Neuronal stem cell (in vitro differentiated cells): ENCODE results near the gene CCDC127.

ENCODE experiments used
- DNase-seq: peaks from one replicate; pipeline ENCODE4 v3.0.0-alpha.2; 2013; ENCODE audit warnings: low spot score
- H2AFZ ChIP-seq: one replicate; pipeline ENCODE4 v1.6.1; 2013; ENCODE audit warnings: mild to moderate bottlenecking, low read length, inconsistent platforms
- H2AK5ac ChIP-seq: 2 replicates; pipeline ENCODE4 v1.6.1; 2013; ENCODE audit warnings: low read depth, mild to moderate bottlenecking, inconsistent platforms, low read length, moderate library complexity, mixed read lengths
- H2BK120ac ChIP-seq: 2 replicates; pipeline ENCODE4 v1.6.1; 2013; ENCODE audit warnings: low read depth, mild to moderate bottlenecking, inconsistent platforms, low read length, moderate library complexity, mixed read lengths
- H2BK12ac ChIP-seq: one replicate; pipeline ENCODE4 v1.6.1; 2013; ENCODE audit warnings: low read length, inconsistent platforms
- H2BK15ac ChIP-seq: 2 replicates; pipeline ENCODE4 v1.6.1; 2013; ENCODE audit warnings: mild to moderate bottlenecking, low read length, inconsistent platforms, mixed read lengths
- H2BK5ac ChIP-seq: one replicate; pipeline ENCODE4 v1.6.1; 2013; ENCODE audit warnings: inconsistent platforms, mild to moderate bottlenecking, low read length, moderate library complexity
- H3K14ac ChIP-seq: one replicate; pipeline ENCODE4 v1.6.1; 2013; ENCODE audit warnings: low read length, inconsistent platforms
- H3K18ac ChIP-seq: 2 replicates; pipeline ENCODE4 v1.6.1; 2013; ENCODE audit warnings: low read length, inconsistent platforms
- H3K23ac ChIP-seq: 2 replicates; pipeline ENCODE4 v1.6.1; 2013; ENCODE audit warnings: low read depth, mild to moderate bottlenecking, mixed read lengths, low read length, inconsistent platforms; ENCODE audit not compliant: poor library complexity
- H3K27ac ChIP-seq: replicated peaks from 3 replicates; pipeline ENCODE4 v1.5.1; 2013; ENCODE audit warnings: low read length, inconsistent platforms
- H3K27me3 ChIP-seq, 3 experiments: 2 replicates each; pipeline ENCODE4 v1.6.1; 2013; ENCODE audit warnings: low read length in 3 of 3, mild to moderate bottlenecking in 2 of 3, inconsistent platforms in 1 of 3, low read depth in 1 of 3, mixed read lengths in 1 of 3, moderate library complexity in 1 of 3; ENCODE audit not compliant: control insufficient read depth in 3 of 3, insufficient read depth in 3 of 3
- H3K36me3 ChIP-seq, 2 donors: replicated peaks in 1 of 2; 2 replicates each; pipeline ENCODE4 v1.6.1; 2013; ENCODE audit warnings: low read length in 2 of 2; ENCODE audit not compliant: control insufficient read depth in 2 of 2, insufficient read depth in 2 of 2
- H3K4ac ChIP-seq: 2 replicates; pipeline ENCODE4 v1.6.1; 2013; ENCODE audit warnings: inconsistent platforms, mild to moderate bottlenecking, low read length, moderate library complexity
- H3K4me1 ChIP-seq, 2 donors: 1 replicate in 1 of 2; 2 replicates in 1 of 2; pipeline ENCODE4 v1.6.1; 2013; ENCODE audit warnings: low read length in 2 of 2, low read depth in 1 of 2; ENCODE audit not compliant: control insufficient read depth in 2 of 2, insufficient read depth in 1 of 2
- H3K4me2 ChIP-seq: one replicate; pipeline ENCODE4 v1.6.1; 2013; ENCODE audit warnings: mild to moderate bottlenecking, low read length, inconsistent platforms; ENCODE audit not compliant: insufficient read depth, poor library complexity, severe bottlenecking
- H3K4me3 ChIP-seq, 2 donors: 2 replicates each; pipeline ENCODE4 v1.5.1; 2013; ENCODE audit warnings: low read length in 2 of 2, mild to moderate bottlenecking in 2 of 2, inconsistent platforms in 1 of 2, moderate library complexity in 1 of 2
- H3K79me1 ChIP-seq: one replicate; pipeline ENCODE4 v1.6.1; 2013; ENCODE audit warnings: low read depth, mild to moderate bottlenecking, inconsistent platforms, low read length, moderate library complexity
- H3K9ac ChIP-seq: one replicate; pipeline ENCODE4 v1.6.1; 2013; ENCODE audit warnings: mild to moderate bottlenecking, low read depth, low read length, inconsistent platforms; ENCODE audit not compliant: poor library complexity
- H3K9me3 ChIP-seq, 2 donors: replicated peaks in 1 of 2; 2 replicates each; pipeline versions ENCODE3 to v1.6.1; 2013; ENCODE audit warnings: low read length in 2 of 2, mild to moderate bottlenecking in 2 of 2, inconsistent platforms in 1 of 2, low read depth in 1 of 2, mixed read lengths in 1 of 2, moderate library complexity in 1 of 2; ENCODE audit not compliant: control insufficient read depth in 2 of 2, insufficient read depth in 1 of 2
- H4K8ac ChIP-seq: one replicate; pipeline ENCODE4 v1.6.1; 2013; ENCODE audit warnings: low read depth, mild to moderate bottlenecking, inconsistent platforms, low read length, moderate library complexity
- H4K91ac ChIP-seq: one replicate; pipeline ENCODE4 v1.6.1; 2013; ENCODE audit warnings: low read length, low read depth, mild to moderate bottlenecking, inconsistent platforms; ENCODE audit not compliant: poor library complexity
- WGBS, 2 donors: extraction: QIAGEN DNeasy Blood & Tissue Kit; methylation state at CpG; one replicate each; pipeline ENCODE4 v1.1.7; 2013; ENCODE audit warnings: missing lambda C conversion rate in 2 of 2, mixed read lengths in 1 of 2; ENCODE audit not compliant: insufficient read length in 2 of 2, insufficient replicate concordance in 1 of 2; ENCODE audit errors: extremely low coverage in 2 of 2; 5-methylcytosine and 5-hydroxymethylcytosine counted together

The CCDC127 gene

GRCh38 chr5:174291-174600 lies 43.7 kb downstream of the CCDC127 start:
- H3K36me3 ChIP-seq, result peaks cover 12 to 39% of the 10 kb centered on the region in 2 donors
- no peak overlapping the region for H3K18ac ChIP-seq
- no peak overlapping the region for H2BK12ac ChIP-seq
- no peak overlapping the region for H3K4me3 ChIP-seq
- H4K91ac ChIP-seq, result no peak overlapping the region
- no peak overlapping the region for H3K27ac ChIP-seq
- no peak overlapping the region for H3K4ac ChIP-seq
- H3K23ac ChIP-seq, result no peak overlapping the region
- no peak for DNase-seq
- H4K8ac ChIP-seq, result no peak overlapping the region
- no peak overlapping the region for H3K14ac ChIP-seq
- H3K9me3 ChIP-seq, result no peaks in the 10 kb centered on the region
- H2AFZ ChIP-seq, result no peak overlapping the region
- H3K79me1 ChIP-seq, result no peaks in the 10 kb centered on the region
- no peak overlapping the region for H2AK5ac ChIP-seq
- WGBS, 2 donors, result no CpG with 5 or more reads among the region's 5 CpGs
- H3K9ac ChIP-seq, result no peak overlapping the region
- H3K4me2 ChIP-seq, result no peak overlapping the region
- peaks cover 0 to 25% of the 10 kb centered on the region in 2 donors for H3K4me1 ChIP-seq
- H2BK15ac ChIP-seq, result no peak overlapping the region
- H3K27me3 ChIP-seq, result no peaks in the 10 kb centered on the region
- H2BK5ac ChIP-seq, result no peak overlapping the region
- no peak overlapping the region for H2BK120ac ChIP-seq

GRCh38 chr5:173392-174290 lies 44.3 kb downstream of the CCDC127 start:
- no peak overlapping the region for H4K8ac ChIP-seq
- H3K27me3 ChIP-seq, result no peaks in the 10 kb centered on the region
- peak overlapping the region; percentile 37 for H3K23ac ChIP-seq
- H3K27ac ChIP-seq, result no peak overlapping the region
- WGBS, 2 donors, result no CpG with 5 or more reads among the region's 22 CpGs
- peaks cover 0 to 30% of the 10 kb centered on the region in 2 donors for H3K4me1 ChIP-seq
- peak overlapping the region; percentile 24 for H2BK12ac ChIP-seq
- no peak overlapping the region for H3K9ac ChIP-seq
- H2BK15ac ChIP-seq, result no peak overlapping the region
- H3K4ac ChIP-seq, result no peak overlapping the region
- no peak overlapping the region for H3K4me2 ChIP-seq
- H3K4me3 ChIP-seq, result no peak overlapping the region
- H2AK5ac ChIP-seq, result no peak overlapping the region
- no peaks in the 10 kb centered on the region for H3K9me3 ChIP-seq
- H3K79me1 ChIP-seq, result no peaks in the 10 kb centered on the region
- H2BK120ac ChIP-seq, result no peak overlapping the region
- peaks cover 12 to 38% of the 10 kb centered on the region in 2 donors for H3K36me3 ChIP-seq
- H4K91ac ChIP-seq, result no peak overlapping the region
- H3K14ac ChIP-seq, result no peak overlapping the region
- H3K18ac ChIP-seq, result no peak overlapping the region
- no peak overlapping the region for H2AFZ ChIP-seq
- no peak for DNase-seq
- H2BK5ac ChIP-seq, result no peak overlapping the region

- no peaks in the 10 kb centered on the region for H3K79me1 ChIP-seq
- no peak overlapping the region for H3K14ac ChIP-seq
- no CpG with 5 or more reads among the region's 17 CpGs for WGBS, 2 donors
- no peak overlapping the region for H3K4me2 ChIP-seq
- H3K27me3 ChIP-seq, result no peaks in the 10 kb centered on the region
- peaks cover 0 to 34% of the 10 kb centered on the region in 2 donors for H3K4me1 ChIP-seq
- no peak for DNase-seq
- no peak overlapping the region for H3K4me3 ChIP-seq
- H4K8ac ChIP-seq, result no peak overlapping the region
- H2BK12ac ChIP-seq, result no peak overlapping the region
- no peak overlapping the region for H2BK15ac ChIP-seq
- H3K9me3 ChIP-seq, result no peaks in the 10 kb centered on the region
- H3K23ac ChIP-seq, result no peak overlapping the region
- no peak overlapping the region for H3K18ac ChIP-seq
- no peak overlapping the region for H3K9ac ChIP-seq
- H4K91ac ChIP-seq, result no peak overlapping the region
- no peak overlapping the region for H2AK5ac ChIP-seq
- H2BK120ac ChIP-seq, result no peak overlapping the region
- H2AFZ ChIP-seq, result no peak overlapping the region
- no peak overlapping the region for H3K27ac ChIP-seq
- peaks cover 12 to 37% of the 10 kb centered on the region in 2 donors for H3K36me3 ChIP-seq
- H3K4ac ChIP-seq, result no peak overlapping the region
- no peak overlapping the region for H2BK5ac ChIP-seq
Observed at GRCh38 chr5:172841-173251, 45.1 kb downstream of the CCDC127 start.

- Histone ChIP-seq H3K4me1 (peaks cover 0 to 36% of the 10 kb centered on the region in 2 donors), H2BK12ac (no peak overlapping the region), H3K4ac (no peak overlapping the region), H3K27me3 (no peaks in the 10 kb centered on the region), H2BK120ac (no peak overlapping the region), H3K18ac (no peak overlapping the region), H2BK15ac (no peak overlapping the region), H3K79me1 (no peaks in the 10 kb centered on the region), H3K9ac (no peak overlapping the region), H2AK5ac (no peak overlapping the region), H4K8ac (no peak overlapping the region), H3K4me3 (no peak overlapping the region), H3K27ac (no peak overlapping the region), H3K4me2 (no peak overlapping the region), H3K9me3 (no peaks in the 10 kb centered on the region), H3K36me3 (peaks cover 12 to 35% of the 10 kb centered on the region in 2 donors), H4K91ac (no peak overlapping the region), H3K23ac (no peak overlapping the region), H2BK5ac (no peak overlapping the region), H2AFZ (no peak overlapping the region), H3K14ac (no peak overlapping the region)
- WGBS, 2 donors, result no CpG with 5 or more reads among the region's 13 CpGs
- no peak for DNase-seq
Observed at GRCh38 chr5:172421-172820, 45.5 kb downstream of the CCDC127 start.
